Measurements from ENCODE around the gene SBF2. TPM values are rescaled to one million over a fixed set of nuclear protein-coding genes. Genes with fewer than 3 reads are reported as not detected.
"Not testable (repeated sequence)": the region's sequence is repeated elsewhere in the genome, so short reads cannot be mapped to it uniquely, and the experiment has no call there.

SBF2 gene
- total and polyA plus RNA-seq, 10 donors = 3.6 to 70.9 (median 57.1) TPM

DNA sequence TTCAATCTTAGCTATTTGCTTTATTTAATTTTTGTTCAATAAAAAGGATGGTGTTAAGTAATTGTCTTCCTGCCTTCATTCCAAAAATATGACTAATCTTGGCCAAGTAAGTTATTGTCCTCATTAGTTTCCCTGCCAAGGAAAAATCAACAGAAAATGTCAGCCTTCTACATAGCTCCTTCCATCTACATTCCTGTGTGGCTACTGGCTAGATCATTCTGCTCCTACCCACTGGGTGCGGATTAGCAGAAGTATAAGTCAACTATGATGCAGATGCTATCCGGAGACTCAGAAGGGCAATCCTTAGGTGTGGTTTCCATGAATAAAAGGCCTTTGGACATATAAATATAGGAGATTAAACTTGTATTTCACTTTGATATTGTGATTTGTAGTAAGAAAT, 154.4 kb downstream of the SBF2 start:
- no peak for DNase-seq
- Histone ChIP-seq H3K4me1 (no peaks in the 10 kb centered on the region), H3K4me3 (no peak overlapping the region), H3K9me3 (peaks cover 0 to 16% (median 4%) of the 10 kb centered on the region in 8 donors), H3K27ac (no peak overlapping the region), H3K36me3 (no peaks in the 10 kb centered on the region), H3K27me3 (replicated peaks in 1 of 7) (no peaks in the 10 kb centered on the region)
- intact Hi-C loops (cut with DNase I; ENCODE audit: low total_unique reads) = no loop called here
- TF ChIP-seq, protein P1, sequence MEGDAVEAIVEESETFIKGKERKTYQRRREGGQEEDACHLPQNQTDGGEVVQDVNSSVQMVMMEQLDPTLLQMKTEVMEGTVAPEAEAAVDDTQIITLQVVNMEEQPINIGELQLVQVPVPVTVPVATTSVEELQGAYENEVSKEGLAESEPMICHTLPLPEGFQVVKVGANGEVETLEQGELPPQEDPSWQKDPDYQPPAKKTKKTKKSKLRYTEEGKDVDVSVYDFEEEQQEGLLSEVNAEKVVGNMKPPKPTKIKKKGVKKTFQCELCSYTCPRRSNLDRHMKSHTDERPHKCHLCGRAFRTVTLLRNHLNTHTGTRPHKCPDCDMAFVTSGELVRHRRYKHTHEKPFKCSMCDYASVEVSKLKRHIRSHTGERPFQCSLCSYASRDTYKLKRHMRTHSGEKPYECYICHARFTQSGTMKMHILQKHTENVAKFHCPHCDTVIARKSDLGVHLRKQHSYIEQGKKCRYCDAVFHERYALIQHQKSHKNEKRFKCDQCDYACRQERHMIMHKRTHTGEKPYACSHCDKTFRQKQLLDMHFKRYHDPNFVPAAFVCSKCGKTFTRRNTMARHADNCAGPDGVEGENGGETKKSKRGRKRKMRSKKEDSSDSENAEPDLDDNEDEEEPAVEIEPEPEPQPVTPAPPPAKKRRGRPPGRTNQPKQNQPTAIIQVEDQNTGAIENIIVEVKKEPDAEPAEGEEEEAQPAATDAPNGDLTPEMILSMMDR (IDR thresholded peaks at IDR 0.05 in 8 of 11, conservative IDR thresholded peaks at IDR 0.05 in 3 of 11) = no peak
- TF ChIP-seq POLR2A (IDR thresholded peaks at IDR 0.05) (no peak), POLR2AphosphoS5 (IDR thresholded peaks at IDR 0.05) (no peak)
- WGBS, 5 donors = 86 to 96% (median 93%) methylated on average over 2 of the region's 2 CpGs

DNA sequence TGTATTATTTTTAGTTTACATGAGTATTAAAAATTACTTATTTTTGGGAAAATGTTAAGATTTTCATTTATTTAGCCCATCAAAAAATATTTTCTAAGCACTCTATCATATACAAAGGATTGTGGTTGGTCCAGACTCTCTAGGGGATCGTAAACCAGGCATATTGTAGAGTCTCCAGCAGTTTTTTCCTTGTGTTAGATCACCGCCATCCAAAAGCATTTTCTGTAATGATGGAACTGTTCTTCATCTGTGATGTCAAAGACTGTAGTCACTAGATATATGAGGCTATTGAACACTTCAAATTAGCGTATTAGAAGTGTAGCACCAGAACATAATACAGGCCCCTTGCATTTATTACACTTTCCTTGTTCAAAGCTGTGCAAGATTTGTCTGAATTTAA, 154.9 kb downstream of the SBF2 start:
- no peak for DNase-seq
- no peak overlapping the region for H3K4me3 ChIP-seq
- no peak overlapping the region for H3K27ac ChIP-seq
- peaks cover 0 to 16% (median 4%) of the 10 kb centered on the region in 8 donors for H3K9me3 ChIP-seq
- 88 to 97% (median 93%) methylated on average over 3 of the region's 3 CpGs for WGBS, 5 donors
- H3K4me1 ChIP-seq = no peaks in the 10 kb centered on the region
- no peaks in the 10 kb centered on the region for H3K36me3 ChIP-seq
- H3K27me3 ChIP-seq (replicated peaks in 1 of 7) = no peaks in the 10 kb centered on the region
- intact Hi-C loops (cut with DNase I; ENCODE audit: low total_unique reads) = no loop called here
- no peak for TF ChIP-seq POLR2A (IDR thresholded peaks at IDR 0.05)
- TF ChIP-seq POLR2AphosphoS5 (IDR thresholded peaks at IDR 0.05) = no peak
- TF ChIP-seq, protein P1 (IDR thresholded peaks at IDR 0.05 in 8 of 11, conservative IDR thresholded peaks at IDR 0.05 in 3 of 11) = no peak

DNA sequence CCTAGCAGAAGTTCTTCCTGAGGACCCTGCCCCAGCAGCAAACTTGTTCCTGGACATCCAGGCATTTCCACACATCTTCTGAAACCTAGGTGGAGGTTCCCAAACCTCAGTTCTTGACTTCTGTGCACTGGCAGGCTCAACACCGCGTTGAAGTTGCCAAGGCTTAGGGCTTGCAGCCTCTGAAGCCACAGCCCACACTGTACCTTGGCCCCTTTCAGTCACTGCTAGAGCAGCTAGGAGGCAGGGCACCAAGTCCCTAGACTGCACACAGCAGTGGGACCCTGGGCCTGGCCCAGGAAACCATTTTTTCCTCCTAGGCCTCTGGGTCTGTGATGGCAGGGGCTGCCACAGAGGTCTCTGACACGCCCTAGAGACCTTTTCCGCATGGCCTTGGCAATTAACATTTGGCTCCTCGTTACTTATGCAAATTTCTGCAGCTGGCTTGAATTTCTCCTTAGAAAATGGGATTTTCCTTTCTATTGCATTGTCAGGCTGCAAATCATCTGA, 159.0 kb downstream of the SBF2 start:
- H3K36me3 ChIP-seq = peaks cover 0 to 5% (median 0%) of the 10 kb centered on the region in 6 donors
- peaks cover 0 to 16% (median 4%) of the 10 kb centered on the region in 8 donors for H3K9me3 ChIP-seq
- H3K4me3 ChIP-seq = no peak overlapping the region
- no peak overlapping the region for H3K27ac ChIP-seq
- intact Hi-C loops (cut with DNase I; ENCODE audit: low total_unique reads) = no loop called here
- H3K27me3 ChIP-seq (replicated peaks in 1 of 7) = no peaks in the 10 kb centered on the region
- DNase-seq = no peak
- no peaks in the 10 kb centered on the region for H3K4me1 ChIP-seq
- 84 to 96% (median 92%) methylated on average over 5 of the region's 5 CpGs for WGBS, 5 donors
- TF ChIP-seq POLR2A (IDR thresholded peaks at IDR 0.05) = no peak
- TF ChIP-seq POLR2AphosphoS5 (IDR thresholded peaks at IDR 0.05) = no peak
- TF ChIP-seq, protein P1 (IDR thresholded peaks at IDR 0.05 in 8 of 11, conservative IDR thresholded peaks at IDR 0.05 in 3 of 11) = no peak

DNA sequence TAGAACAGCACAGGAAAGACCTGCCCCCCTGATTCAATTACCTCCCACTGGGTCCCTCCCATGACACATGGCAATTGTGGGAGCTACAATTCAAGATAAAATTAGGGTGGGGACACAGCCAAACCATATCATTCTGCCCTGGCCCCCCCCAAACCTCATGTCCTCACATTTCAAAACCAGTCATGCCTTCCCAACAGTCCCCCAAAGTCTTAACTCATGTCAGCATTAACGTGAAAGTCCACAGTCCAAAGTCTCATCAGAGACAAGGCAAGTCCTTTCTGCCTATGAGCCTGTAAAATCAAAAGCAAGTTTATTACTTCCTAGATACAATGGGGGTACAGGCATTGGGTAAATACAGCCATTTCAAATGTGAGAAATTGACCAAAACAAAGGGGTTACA, 159.8 kb downstream of the SBF2 start:
- H3K4me1 ChIP-seq; H3K27ac ChIP-seq; H3K27me3 ChIP-seq (replicated peaks in 1 of 7); H3K4me3 ChIP-seq; intact Hi-C loops (cut with DNase I; ENCODE audit: low total_unique reads); H3K36me3 ChIP-seq; DNase-seq: not testable (repeated sequence)
- peaks cover 0 to 16% (median 4%) of the 10 kb centered on the region in 8 donors for H3K9me3 ChIP-seq
- WGBS, 5 donors = 92 to 100% (median 94%) methylated on average over 1 of the region's 1 CpG

DNA sequence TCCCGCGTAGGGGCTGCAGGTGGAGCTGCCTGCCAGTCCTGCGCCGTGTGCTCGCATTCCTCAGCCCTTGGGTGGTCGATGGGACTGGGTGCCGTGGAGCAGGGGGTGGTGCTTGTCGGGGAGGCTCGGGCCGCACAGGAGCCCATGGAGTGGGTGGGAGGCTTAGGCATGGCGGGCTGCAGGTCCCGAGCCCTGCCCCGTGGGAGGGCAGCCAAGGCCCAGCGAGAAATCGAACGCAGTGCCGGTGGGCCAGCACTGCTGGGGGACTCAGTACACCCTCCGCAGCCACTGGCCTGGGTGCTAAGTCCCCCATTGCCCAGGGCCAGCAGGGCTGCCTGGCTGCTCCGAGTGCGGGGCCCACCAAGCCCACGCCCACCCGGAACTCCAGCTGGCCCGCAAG, 160.8 kb downstream of the SBF2 start:
- intact Hi-C loops (cut with DNase I; ENCODE audit: low total_unique reads); DNase-seq; H3K4me3 ChIP-seq; H3K27me3 ChIP-seq (replicated peaks in 1 of 7); H3K27ac ChIP-seq; H3K36me3 ChIP-seq; H3K4me1 ChIP-seq: not testable (repeated sequence)
- peaks cover 0 to 16% (median 4%) of the 10 kb centered on the region in 8 donors for H3K9me3 ChIP-seq
- 90 to 98% (median 97%) methylated on average over 8 to 23 of the region's 23 CpGs; no CpG with 5 or more reads in 2 of the 5 donors for WGBS, 5 donors

Measured in spleen (tissue), 11 donors.